Activated CD4-positive, alpha-beta T cell treated with anti-CD3 and anti-CD28 coated beads, Interleukin-2, amount 50 U/mL, for 4 hours (primary cell): ENCODE data around the gene AKAP8L.

ENCODE experiments used
- DNase-seq, 2 experiments: peaks; one replicate each; pipeline ENCODE4 v3.0.0-alpha.2; 2020

AKAP8L gene

GRCh38 chr19:15448778-15449619 is 30.2 kb upstream of the AKAP8L start:
- DNase-seq = no peak

GRCh38 chr19:15448044-15448777 is 29.4 kb upstream of the AKAP8L start:
- no peak for DNase-seq

GRCh38 chr19:15447057-15447456 is 28.3 kb upstream of the AKAP8L start:
- no peak for DNase-seq

- DNase-seq = no peak
These were observed 27.1 kb upstream of the AKAP8L start for GRCh38 chr19:15445807-15446376.

DNA sequence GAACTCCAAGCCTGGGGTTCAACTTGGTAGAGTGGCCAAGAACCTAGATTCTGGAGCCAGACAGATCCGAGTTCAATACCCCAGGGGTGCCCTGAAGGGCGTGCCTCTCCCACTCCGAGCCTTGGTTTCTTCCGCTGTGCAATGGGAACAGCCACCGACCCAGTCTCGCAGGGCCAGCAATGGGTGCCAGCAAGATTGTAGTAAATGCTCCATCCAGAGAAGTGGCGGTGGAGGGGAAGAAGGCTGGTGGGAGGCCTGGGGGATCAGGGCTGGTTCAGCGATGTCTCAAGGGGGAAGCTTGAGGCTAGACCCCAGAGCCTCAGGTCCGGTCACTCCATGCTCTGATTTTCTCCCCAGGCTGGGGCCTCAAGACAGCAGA is 26.4 kb upstream of the AKAP8L start:
- no peak for DNase-seq

DNA sequence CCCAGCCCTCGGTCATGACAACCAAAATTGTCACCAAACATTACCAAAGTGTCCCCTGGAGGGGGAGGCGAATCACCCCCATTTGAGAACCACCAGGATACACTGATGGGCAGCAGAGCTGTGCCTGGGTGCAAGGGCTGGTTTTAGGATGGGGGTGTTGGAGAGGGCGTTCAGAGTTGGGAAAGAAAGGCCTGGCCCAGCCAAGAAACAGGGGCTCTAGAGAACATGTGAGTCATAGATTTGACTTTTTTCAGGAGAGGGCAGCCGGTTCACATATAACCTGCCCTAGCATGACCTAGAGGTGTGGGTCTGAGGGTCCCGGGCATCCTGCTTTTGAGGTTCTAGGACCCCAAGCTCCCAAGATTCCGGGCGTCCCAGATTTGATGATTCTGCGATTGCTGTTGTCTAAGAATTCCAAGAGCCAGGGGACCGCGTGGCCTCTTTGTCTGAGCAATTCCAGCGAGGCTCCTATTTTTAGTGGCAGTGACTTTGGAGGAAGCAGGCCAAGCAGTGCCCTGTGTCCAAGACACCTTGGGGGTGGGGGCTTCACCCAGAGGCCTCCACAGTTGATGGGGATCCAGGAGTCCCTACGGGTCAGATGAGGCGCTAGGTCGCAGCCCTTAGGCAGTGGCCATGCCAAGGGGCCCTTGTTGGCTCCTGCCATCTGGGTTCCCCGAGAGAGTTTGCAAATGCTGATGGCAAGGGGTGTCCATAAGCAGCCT is 25.9 kb upstream of the AKAP8L start:
- DNase-seq = no peak

DNA sequence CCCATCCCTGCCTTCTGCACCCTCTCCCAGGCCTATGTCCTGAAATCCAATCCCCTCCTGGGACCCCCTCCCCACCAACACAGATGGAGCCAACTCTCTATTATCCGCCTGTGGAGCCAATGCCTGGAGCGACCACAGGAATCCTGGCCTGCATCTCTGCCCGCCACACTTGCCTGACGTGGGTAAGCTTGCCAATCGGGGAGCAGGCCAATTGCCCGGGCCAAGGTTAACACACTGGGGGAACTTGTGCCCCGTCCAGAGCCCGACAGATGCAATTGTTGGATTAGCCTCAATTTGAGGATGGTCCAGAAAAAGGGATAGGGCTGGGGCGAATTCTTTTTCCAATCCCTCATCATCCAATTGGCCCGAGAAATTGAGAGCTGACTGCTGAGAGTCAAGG is 25.1 kb upstream of the AKAP8L start:
- no peak for DNase-seq

GRCh38 chr19:15443325-15443724 is 24.5 kb upstream of the AKAP8L start:
- no peak for DNase-seq

GRCh38 chr19:15442142-15442920 is 23.5 kb upstream of the AKAP8L start:
- DNase-seq = no peak

- DNase-seq = no peak
These were observed 22.5 kb upstream of the AKAP8L start for GRCh38 chr19:15441317-15441716.

DNA sequence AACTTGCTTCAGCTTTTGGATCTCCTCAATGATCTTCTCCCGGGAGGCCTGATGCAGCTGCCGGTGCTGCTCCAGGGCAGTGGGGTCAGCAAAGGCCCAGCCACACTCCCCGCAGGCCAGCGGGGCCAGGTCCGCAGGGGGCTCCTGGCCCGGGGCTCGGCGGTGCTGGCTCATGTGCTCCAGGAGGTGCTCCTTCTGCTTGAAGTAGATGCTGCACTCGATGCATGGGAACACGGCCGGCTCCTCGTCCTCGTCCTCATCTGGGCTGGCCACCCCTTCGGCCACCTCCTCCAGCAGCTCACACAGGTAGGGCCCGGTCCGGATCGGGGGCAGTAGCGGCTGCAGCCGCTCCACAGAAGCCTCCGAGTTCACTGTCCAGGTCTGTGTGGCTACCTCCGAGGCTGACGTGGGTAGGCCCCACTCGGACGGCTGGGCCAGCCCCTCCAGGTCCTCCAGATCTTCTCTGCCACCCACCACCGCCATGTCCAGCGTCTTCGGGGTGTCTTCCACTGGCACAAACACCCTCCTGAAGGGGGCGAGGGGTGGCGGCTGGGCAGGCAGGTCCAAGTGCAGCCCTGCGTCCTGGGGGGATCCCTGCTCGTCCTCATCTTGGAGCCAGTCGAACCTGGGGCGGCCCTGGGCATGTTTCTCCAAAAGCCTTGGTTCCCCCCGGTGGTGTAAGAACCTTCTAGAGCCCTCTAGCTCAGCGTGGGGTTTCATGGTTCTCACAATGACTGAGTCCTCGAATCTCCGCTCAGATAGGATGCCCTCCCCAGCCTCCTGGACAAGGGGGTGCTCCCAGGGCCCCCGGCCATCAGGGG is 21.2 kb upstream of the AKAP8L start:
- DNase-seq = no peak

- no peak for DNase-seq
These were observed 20.5 kb upstream of the AKAP8L start for GRCh38 chr19:15439078-15439799.

- no peak for DNase-seq
These were observed 19.8 kb upstream of the AKAP8L start for GRCh38 chr19:15438577-15438976.

DNA sequence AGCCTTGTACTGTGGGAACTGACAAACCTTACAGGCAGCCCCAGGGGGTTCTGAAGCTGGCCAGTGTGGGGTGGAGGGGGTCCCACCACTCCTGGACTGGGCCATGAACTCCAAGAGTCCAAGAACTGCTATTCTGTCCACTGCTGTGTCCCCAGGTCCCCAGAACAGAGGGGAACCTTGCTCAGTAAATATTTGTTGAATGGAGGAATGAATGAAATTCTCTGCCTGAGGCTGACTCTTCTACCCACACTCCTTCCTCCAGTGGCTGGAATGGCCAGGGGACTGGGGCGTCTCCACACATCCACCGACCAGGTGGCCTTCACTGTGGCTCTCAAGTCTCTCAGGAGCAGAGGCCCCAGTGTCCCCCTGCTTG is 19.3 kb upstream of the AKAP8L start:
- DNase-seq = no peak

- DNase-seq = no peak
These were observed 18.8 kb upstream of the AKAP8L start for GRCh38 chr19:15437355-15438123.

DNA sequence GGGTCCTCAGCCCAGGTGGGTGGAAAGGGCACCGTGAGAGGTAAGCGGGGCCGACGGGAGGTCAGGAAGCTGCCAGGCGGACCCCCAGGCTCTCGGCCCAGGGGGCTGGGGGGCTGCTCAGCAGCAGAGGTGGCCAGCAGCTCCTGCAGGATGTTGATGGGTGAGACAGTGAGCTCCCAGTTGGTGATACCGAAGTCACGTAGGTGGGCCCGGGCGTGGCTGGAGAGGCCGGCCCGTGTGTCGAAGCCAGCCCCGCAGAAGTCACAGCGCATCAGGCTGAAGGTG is 18.0 kb upstream of the AKAP8L start:
- DNase-seq = no peak

DNA sequence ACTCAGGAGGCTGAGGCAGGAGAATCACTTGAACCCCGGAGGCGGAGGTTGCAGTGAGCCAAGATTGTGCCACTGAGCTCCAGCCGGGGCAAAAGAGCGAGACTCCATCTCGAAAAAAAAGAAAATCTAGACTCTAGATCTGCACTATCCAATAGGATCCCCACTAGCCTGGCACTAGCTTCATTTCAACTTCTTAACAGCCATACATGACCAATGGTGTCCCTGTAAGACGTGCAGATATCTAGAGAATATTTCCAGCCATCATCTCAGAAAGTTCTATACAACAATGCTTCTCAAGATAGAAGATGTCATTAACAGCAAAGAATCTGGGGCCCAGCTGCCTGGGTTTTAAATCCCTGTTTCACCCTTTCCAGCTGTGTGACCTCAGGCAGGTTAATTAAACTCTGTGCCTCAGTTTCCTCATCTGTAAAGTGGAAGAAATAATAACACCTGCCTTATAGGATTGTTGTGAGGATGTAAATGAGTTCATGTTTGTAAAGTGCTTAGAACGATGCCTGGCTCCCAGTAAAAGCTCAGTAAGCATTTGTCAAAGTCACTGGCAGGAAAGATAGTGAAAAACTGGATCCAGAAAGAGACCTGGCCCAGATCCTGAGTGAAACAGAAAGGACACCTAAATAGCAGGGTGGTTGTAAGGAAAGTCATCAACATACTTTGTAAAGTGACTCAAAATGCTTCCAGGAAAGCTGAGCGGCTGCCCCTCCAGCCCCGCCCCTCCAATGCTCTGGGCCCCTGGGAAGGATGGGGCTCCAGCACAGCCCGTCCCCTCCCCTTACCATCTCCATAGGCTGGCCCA is 17.4 kb upstream of the AKAP8L start:
- DNase-seq = no peak

GRCh38 chr19:15433519-15434069 is 14.8 kb upstream of the AKAP8L start:
- DNase-seq = no peak
